Natural killer cell (primary cell): ENCODE results near the gene FBXL17. TPM values are rescaled to one million over a fixed set of nuclear protein-coding genes. Genes with fewer than 3 reads are reported as not detected.

ENCODE experiments used
- ATAC-seq, 3 donors: fragments of 150-1000 bp in 2 of 3; fragments of 200-7000 bp in 1 of 3; cut with Tn5 transposase; 1 replicate in 1 of 3; 2 replicates in 2 of 3; pipeline ENCODE4 v1.10.0; 2021; ENCODE audit warnings: mild to moderate bottlenecking in 2 of 3, moderate library complexity in 2 of 3
- DNase-seq, 2 donors: peaks; one replicate each; pipeline versions ENCODE4 v3.0.0 to v3.0.0-alpha.2; 2013 to 2021; ENCODE audit warnings: mixed read lengths in 1 of 2
- H3K27ac ChIP-seq: one replicate; pipeline ENCODE4 v1.5.1; 2013; ENCODE audit warnings: mild to moderate bottlenecking, low read length
- H3K27me3 ChIP-seq: one replicate; pipeline ENCODE4 v1.6.1; 2013; ENCODE audit warnings: low read length; ENCODE audit not compliant: control insufficient read depth, insufficient read depth
- H3K36me3 ChIP-seq: one replicate; pipeline ENCODE4 v1.6.1; 2013; ENCODE audit warnings: low read length; ENCODE audit not compliant: control insufficient read depth, insufficient read depth
- H3K4me1 ChIP-seq: one replicate; pipeline ENCODE4 v1.6.1; 2013; ENCODE audit warnings: low read length; ENCODE audit not compliant: control insufficient read depth, insufficient read depth
- H3K4me3 ChIP-seq: one replicate; pipeline ENCODE4 v1.5.1; 2013; ENCODE audit warnings: low read length
- H3K9me3 ChIP-seq: one replicate; pipeline ENCODE4 v1.6.1; 2013; ENCODE audit warnings: low read length; ENCODE audit not compliant: control insufficient read depth, insufficient read depth
- H3K27ac Mint-ChIP-seq, 2 donors: one replicate each; pipeline ENCODE4 v1.8.0; 2022; ENCODE audit warnings: mild to moderate bottlenecking in 2 of 2, mixed read lengths in 2 of 2, moderate library complexity in 1 of 2
- H3K27me3 Mint-ChIP-seq, 2 donors: one replicate each; pipeline ENCODE4 v1.8.0; 2022; ENCODE audit warnings: low read depth in 2 of 2, mixed read lengths in 2 of 2
- H3K36me3 Mint-ChIP-seq: one replicate; pipeline ENCODE4 v1.8.0; 2022; ENCODE audit warnings: mixed read lengths
- H3K4me1 Mint-ChIP-seq, 2 donors: one replicate each; pipeline ENCODE4 v1.8.0; 2022; ENCODE audit warnings: mixed read lengths in 2 of 2
- H3K4me3 Mint-ChIP-seq: one replicate; pipeline ENCODE4 v1.8.0; 2022; ENCODE audit warnings: mild to moderate bottlenecking, moderate library complexity, mixed read lengths
- H3K9me3 Mint-ChIP-seq, 2 donors: one replicate each; pipeline ENCODE4 v1.8.0; 2022; ENCODE audit warnings: mixed read lengths in 2 of 2
- CTCF ChIP-seq: fragments of 200-600 bp; IDR thresholded peaks from one replicate; pipeline ENCODE4 v1.8.0; 2022; ENCODE audit warnings: antibody characterized with exemption
- WGBS: methylation state at CpG from one replicate; pipeline ENCODE4 v1.1.7; 2013; ENCODE audit warnings: missing lambda C conversion rate; ENCODE audit not compliant: insufficient coverage; 5-methylcytosine and 5-hydroxymethylcytosine counted together
- intact Hi-C: fragments of 100-400 bp; cut with micrococcal nuclease; formaldehyde crosslinking; loops from one replicate; pipeline ENCODE4 v1.14.2; 2022
- total RNA-seq, 4 donors: library from RNA; stranded (reverse); fragments of 120-200 nt in 1 of 4; gene quantifications; one replicate each; pipeline versions ENCODE4 v1.2.3 to v1.2.4, GENCODE V29; 2013 to 2022

Gene FBXL17
- total RNA-seq, 3 donors from 2014 or later (not counting 1 experiment from before 2014, with no cell fraction given), result 34.2 to 46.8 (median 34.9) TPM

- ATAC-seq (no peak), DNase-seq (no peak)
- no peaks in the 10 kb centered on the region for H3K9me3 Mint-ChIP-seq
- no peaks in the 10 kb centered on the region for H3K36me3 ChIP-seq
- no peak for TF ChIP-seq CTCF
- no peaks in the 10 kb centered on the region for H3K27me3 Mint-ChIP-seq
- no peaks in the 10 kb centered on the region for H3K36me3 Mint-ChIP-seq
- H3K27ac ChIP-seq, result no peak overlapping the region
- no peak overlapping the region for H3K4me3 Mint-ChIP-seq
- intact Hi-C loops, result no loop called here
- H3K4me1 ChIP-seq, result no peaks in the 10 kb centered on the region
- H3K27me3 ChIP-seq, result no peaks in the 10 kb centered on the region
- H3K27ac Mint-ChIP-seq, result no peak overlapping the region
- no peaks in the 10 kb centered on the region for H3K9me3 ChIP-seq
- H3K4me3 ChIP-seq, result no peak overlapping the region
- peaks cover 15 to 16% of the 10 kb centered on the region in 2 donors for H3K4me1 Mint-ChIP-seq
Measured at GRCh38 chr5:108143581-108143980, 238.3 kb downstream of the FBXL17 start.

DNA sequence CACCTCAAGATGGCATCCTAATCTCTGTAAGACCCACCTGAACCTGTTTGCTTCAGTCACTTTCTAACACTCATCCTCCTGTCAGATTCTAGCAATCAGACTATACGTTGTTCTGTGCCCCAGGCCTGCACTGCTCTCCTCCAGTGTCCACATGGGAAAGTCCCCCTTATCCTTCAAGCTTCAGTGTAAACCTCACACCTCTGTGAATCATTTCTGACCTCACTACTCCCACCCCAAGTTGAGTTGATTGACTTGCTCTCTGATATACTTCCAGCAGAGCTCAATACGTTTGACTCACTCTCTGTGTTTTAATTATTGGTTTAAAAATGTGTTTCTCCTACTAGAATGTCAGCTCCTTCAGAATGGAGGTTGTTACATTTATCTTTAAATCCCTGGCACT lies 240.2 kb downstream of the FBXL17 start:
- WGBS, result 93% methylated on average over 1 of the region's 2 CpGs
- H3K27ac ChIP-seq, result no peak overlapping the region
- H3K27ac Mint-ChIP-seq, result no peak overlapping the region
- H3K4me3 Mint-ChIP-seq, result no peak overlapping the region
- no peaks in the 10 kb centered on the region for H3K36me3 Mint-ChIP-seq
- H3K9me3 ChIP-seq, result no peaks in the 10 kb centered on the region
- H3K4me1 ChIP-seq, result no peaks in the 10 kb centered on the region
- no peak for DNase-seq
- no peaks in the 10 kb centered on the region for H3K36me3 ChIP-seq
- H3K4me3 ChIP-seq, result no peak overlapping the region
- no peaks in the 10 kb centered on the region for H3K27me3 ChIP-seq
- peaks cover 12 to 15% of the 10 kb centered on the region in 2 donors for H3K4me1 Mint-ChIP-seq
- no peaks in the 10 kb centered on the region for H3K27me3 Mint-ChIP-seq
- no peak for TF ChIP-seq CTCF
- intact Hi-C loops, result no loop called here
- no peaks in the 10 kb centered on the region for H3K9me3 Mint-ChIP-seq
- ATAC-seq, result no peak

DNA sequence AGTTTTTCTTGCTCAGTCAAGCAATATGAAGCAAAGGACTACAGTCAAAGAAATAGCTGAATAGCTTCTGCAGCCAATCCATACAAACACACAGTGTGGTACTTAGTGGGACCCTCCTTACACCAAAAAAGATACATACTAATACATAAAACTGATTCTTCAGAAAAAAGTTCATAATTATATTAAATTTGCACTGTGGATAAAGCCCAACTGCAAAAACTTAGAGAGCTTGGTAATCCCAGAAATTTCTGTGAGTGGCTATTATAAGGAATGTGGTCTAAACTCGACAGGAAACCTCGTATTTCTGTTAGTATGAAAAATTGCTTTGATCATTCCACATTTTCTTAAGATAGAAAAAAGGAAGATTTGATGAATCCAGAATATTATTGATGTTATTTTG lies 245.4 kb downstream of the FBXL17 start:
- Histone ChIP-seq H3K27me3 (no peaks in the 10 kb centered on the region), H3K9me3 (no peaks in the 10 kb centered on the region), H3K27ac (no peak overlapping the region), H3K4me3 (no peak overlapping the region), H3K36me3 (no peaks in the 10 kb centered on the region), H3K4me1 (no peaks in the 10 kb centered on the region)
- no peaks in the 10 kb centered on the region for H3K36me3 Mint-ChIP-seq
- DNase-seq (no peak), ATAC-seq (no peak)
- intact Hi-C loops, result no loop called here
- WGBS, result 86% methylated on average over 1 of the region's 2 CpGs
- H3K4me1 Mint-ChIP-seq, result no peaks in the 10 kb centered on the region
- TF ChIP-seq CTCF, result no peak
- H3K4me3 Mint-ChIP-seq, result no peak overlapping the region
- H3K9me3 Mint-ChIP-seq, result no peaks in the 10 kb centered on the region
- H3K27me3 Mint-ChIP-seq, result no peaks in the 10 kb centered on the region
- H3K27ac Mint-ChIP-seq, result no peak overlapping the region

DNA sequence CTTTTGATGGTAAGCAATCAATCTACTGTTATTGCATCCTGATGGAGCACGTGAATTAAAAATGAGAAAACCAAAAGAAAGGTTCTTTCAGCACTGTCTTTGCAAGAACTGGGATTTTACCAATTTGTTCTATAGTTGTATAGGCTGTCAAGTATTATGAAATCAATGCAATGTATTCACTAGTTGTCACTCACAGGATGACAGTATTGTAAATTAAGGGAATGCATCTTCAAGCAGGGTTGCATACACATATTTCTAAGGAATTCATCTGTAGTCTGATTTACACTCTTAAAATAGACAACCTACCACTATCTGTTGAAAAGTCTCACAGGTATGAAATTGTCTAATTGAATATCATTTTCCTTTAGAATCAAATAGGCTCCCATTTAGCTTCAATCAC lies 252.8 kb downstream of the FBXL17 start:
- no peaks in the 10 kb centered on the region for H3K9me3 ChIP-seq
- ATAC-seq (no peak), DNase-seq (no peak)
- Mint-ChIP-seq H3K4me3 (no peak overlapping the region), H3K36me3 (no peaks in the 10 kb centered on the region), H3K4me1 (no peaks in the 10 kb centered on the region), H3K27ac (no peak overlapping the region), H3K27me3 (no peaks in the 10 kb centered on the region), H3K9me3 (no peaks in the 10 kb centered on the region)
- H3K4me3 ChIP-seq, result no peak overlapping the region
- H3K27ac ChIP-seq, result no peak overlapping the region
- no peak for TF ChIP-seq CTCF
- no peaks in the 10 kb centered on the region for H3K27me3 ChIP-seq
- WGBS, result 83% methylated on average over 1 of the region's 1 CpG
- no peaks in the 10 kb centered on the region for H3K4me1 ChIP-seq
- intact Hi-C loops, result no loop called here
- H3K36me3 ChIP-seq, result no peaks in the 10 kb centered on the region
